Heart left ventricle (tissue), 16 donors: ENCODE measurements around the gene CC2D1A. TPM values are rescaled to one million over a fixed set of nuclear protein-coding genes. Genes with fewer than 3 reads are reported as not detected.

Experiments used
- ATAC-seq, 4 donors: fragments of 200-7000 bp; cut with Tn5 transposase; one replicate each; pipeline ENCODE4 v1.9.1; 2020 to 2022; ENCODE audit warnings: moderate library complexity in 4 of 4, mild to moderate bottlenecking in 3 of 4, moderate number of reproducible peaks in 1 of 4
- DNase-seq, 5 donors: peaks; one replicate each; pipeline ENCODE4 v3.0.0-alpha.2; 2020
- H3K27ac ChIP-seq, 12 donors: fragments of 200-600 bp; sonication (generic) in 4 of 12; one replicate each; pipeline versions ENCODE4 v1.5.0 to v1.8.0; 2016 to 2022; ENCODE audit warnings: mild to moderate bottlenecking in 2 of 12
- H3K27me3 ChIP-seq, 9 donors: fragments of 200-600 bp; sonication (generic) in 2 of 9; one replicate each; pipeline versions ENCODE4 v1.5.1 to v1.8.0; 2016 to 2022; ENCODE audit warnings: mild to moderate bottlenecking in 3 of 9
- H3K36me3 ChIP-seq, 9 donors: fragments of 200-600 bp; sonication (generic) in 2 of 9; one replicate each; pipeline versions ENCODE4 v1.5.0 to v1.8.0; 2018 to 2022; ENCODE audit warnings: mild to moderate bottlenecking in 2 of 9
- H3K4me1 ChIP-seq, 12 donors: fragments of 200-600 bp; sonication (generic) in 4 of 12; one replicate each; pipeline versions ENCODE4 v1.5.0 to v1.8.0; 2016 to 2022; ENCODE audit warnings: mild to moderate bottlenecking in 3 of 12
- H3K4me3 ChIP-seq, 12 donors: fragments of 200-600 bp; sonication (generic) in 4 of 12; one replicate each; pipeline versions ENCODE4 v1.5.0 to v1.8.0; 2017 to 2022; ENCODE audit warnings: mild to moderate bottlenecking in 9 of 12, moderate library complexity in 4 of 12
- H3K9me3 ChIP-seq, 12 donors: fragments of 200-600 bp; sonication (generic) in 4 of 12; one replicate each; pipeline versions ENCODE4 v1.5.0 to v1.8.0; 2016 to 2022; ENCODE audit warnings: mild to moderate bottlenecking in 1 of 12
- CTCF ChIP-seq, 12 donors: fragments of 200-600 bp; sonication (generic) in 4 of 12; IDR thresholded peaks; one replicate each; pipeline versions ENCODE4 v1.5.0 to v1.8.0; 2018 to 2022; ENCODE audit warnings: antibody characterized with exemption in 12 of 12, mild to moderate bottlenecking in 5 of 12
- POLR2A ChIP-seq, 2 donors: fragments of 450-650 bp; IDR thresholded peaks; one replicate each; pipeline ENCODE4 v1.6.1; 2017; ENCODE audit warnings: antibody characterized with exemption in 2 of 2, mild to moderate bottlenecking in 2 of 2, moderate library complexity in 2 of 2
- WGBS, 4 donors: extraction: QIAGEN DNeasy Blood & Tissue Kit in 2 of 4; methylation state at CpG; one replicate each; pipeline versions ENCODE4 v1.1.5 to v1.1.7; 2013 to 2018; 5-methylcytosine and 5-hydroxymethylcytosine counted together
- intact Hi-C, 10 donors: fragments of 100-400 bp; cut with DNase I; formaldehyde crosslinking; loops; one replicate each; pipeline versions ENCODE4 v1.11.1 to v1.14.2; 2022
- polyA plus RNA-seq, 2 donors: library from polyadenylated mRNA; stranded (reverse); fragments of 200-250 nt; gene quantifications; one replicate each; pipeline ENCODE4 v1.2.3, GENCODE V29; 2013
- total RNA-seq, 9 donors: library from RNA; depleted of rRNA in 2 of 9; stranded (reverse); fragments of >200 nt in 2 of 9; fragmentation: NEBNext Ultra II Directional in 3 of 9; extraction: Animal tissue kit (Norgen Biotek cat#: 25700) in 3 of 9; gene quantifications; one replicate each; pipeline versions ENCODE4 v1.1.0 to v1.2.4, GENCODE V29; 2016 to 2023
- donor health status: ischemic (EF 13 %, LVEDD 7.1; RV severe dilation, severe dysfunction).
- donor health status: healthy with polysubstance abuse.
- donor health status: DM: no; HTN: yes; CAD: no.
- donor health status: DM: no; HTN: no; CAD: no.
- donor health status: ischemic (EF 25% LVEDD 6.9; RV normal size, moderate dysfunction).
- donor health status: ischemic (EF 25% LVEDD 5.7; RV mildly dilated, moderate dysfunction).
- donor health status: healthy.
- donor health status: DM: yes; HTN: yes; CAD: no.
- donor health status: ischemic (EF 35%, LVEDD 5.7; RV mildly dilated, moderate dysfunction).
- donor health status: nonischemic (EF 11% LVEDD 7.7; RV severe dilation, severe dysfunction).
- donor health status: DM: yes; HTN: yes; CAD: no.
- donor health status: PGD.
- donor health status: ischemic (EF 29% LVEDD 5.4; RV normal size, mild dysfunction).
- donor health status: nonischemic (EF 23%, LVEDD 6.1; RV moderate dilation, normal function).

Gene CC2D1A
- total and polyA plus RNA-seq, 11 donors: 14.4 to 36.3 (median 19.5) TPM

GRCh38 chr19:13906521-13906904, 512 bp downstream of the CC2D1A start:
- Histone ChIP-seq H3K27ac (peak overlapping the region in 11 of 12 donors; percentile 17 to 83 (median 67)), H3K9me3 (no peaks in the 10 kb centered on the region), H3K4me1 (peaks cover 0 to 19% (median 14%) of the 10 kb centered on the region in 12 donors), H3K27me3 (no peaks in the 10 kb centered on the region), H3K36me3 (peaks cover 0 to 20% (median 9%) of the 10 kb centered on the region in 9 donors), H3K4me3 (peak overlapping the region; percentile 63 to 98 (median 83))
- no peak for TF ChIP-seq CTCF (IDR thresholded peaks at IDR 0.05)
- no peak for TF ChIP-seq POLR2A (IDR thresholded peaks at IDR 0.05)
- ATAC-seq: peak in 2 of 4 donors; percentile 32 to 41
- WGBS, 4 donors: 3 to 8% (median 5%) methylated on average over 6 to 13 of the region's 13 CpGs
- intact Hi-C loops: loop anchor here in 2 of 10 donors (1.0 to 5.0 kb wide), 2 partner anchors 45 to 46 kb away; partner anchors contain the start of gene DCAF15 (in 1 of the 2)
- no peak for DNase-seq

GRCh38 chr19:13906910-13907309, 909 bp downstream of the CC2D1A start:
- intact Hi-C loops: loop anchor here in 2 of 10 donors (1.0 to 5.0 kb wide), 2 partner anchors 44 to 45 kb away; partner anchors contain the start of gene DCAF15 (in 1 of the 2)

GRCh38 chr19:13908674-13909073, 2.7 kb downstream of the CC2D1A start:
- peaks cover 0 to 38% (median 26%) of the 10 kb centered on the region in 9 donors for H3K36me3 ChIP-seq
- DNase-seq: no peak
- intact Hi-C loops: loop anchor here in 1 of 10 donors (5.0 kb wide), 1 partner anchor 44 kb away; the partner anchor contains the start of gene DCAF15
- H3K9me3 ChIP-seq: no peaks in the 10 kb centered on the region
- no peaks in the 10 kb centered on the region for H3K27me3 ChIP-seq
- TF ChIP-seq CTCF (IDR thresholded peaks at IDR 0.05): no peak
- TF ChIP-seq POLR2A (IDR thresholded peaks at IDR 0.05): no peak
- peaks cover 0 to 19% (median 14%) of the 10 kb centered on the region in 12 donors for H3K4me1 ChIP-seq
- no peak for ATAC-seq
- no peak overlapping the region for H3K27ac ChIP-seq
- no peak overlapping the region for H3K4me3 ChIP-seq
- WGBS, 4 donors: 89 to 91% (median 90%) methylated on average over 8 of the region's 8 CpGs

More at GRCh38 chr19:13906910-13907309, 909 bp downstream of the CC2D1A start:
- Histone ChIP-seq H3K27me3 (no peaks in the 10 kb centered on the region), H3K27ac (peak overlapping the region in 1 of 12 donors; percentile 81), H3K4me1 (peaks cover 0 to 19% (median 14%) of the 10 kb centered on the region in 12 donors), H3K9me3 (no peaks in the 10 kb centered on the region), H3K4me3 (peak overlapping the region; percentile 63 to 98 (median 83)), H3K36me3 (peaks cover 0 to 21% (median 9%) of the 10 kb centered on the region in 9 donors)
- ATAC-seq (no peak), DNase-seq (no peak)
- 93 to 96% (median 95%) methylated on average over 5 of the region's 5 CpGs for WGBS, 4 donors
- TF ChIP-seq CTCF (IDR thresholded peaks at IDR 0.05) (no peak), POLR2A (IDR thresholded peaks at IDR 0.05) (no peak)

GRCh38 chr19:13909430-13909829, 3.4 kb downstream of the CC2D1A start:
- Histone ChIP-seq H3K4me3 (no peak overlapping the region), H3K4me1 (peaks cover 0 to 19% (median 14%) of the 10 kb centered on the region in 12 donors), H3K9me3 (no peaks in the 10 kb centered on the region), H3K27me3 (no peaks in the 10 kb centered on the region), H3K27ac (no peak overlapping the region), H3K36me3 (peaks cover 0 to 46% (median 33%) of the 10 kb centered on the region in 9 donors)
- DNase-seq (no peak), ATAC-seq (no peak)
- intact Hi-C loops: loop anchor here in 1 of 10 donors (5.0 kb wide), 1 partner anchor 43 kb away; the partner anchor contains the start of gene DCAF15
- WGBS, 4 donors: 94 to 100% (median 98%) methylated on average over 2 of the region's 2 CpGs
- no peak for TF ChIP-seq POLR2A (IDR thresholded peaks at IDR 0.05)
- no peak for TF ChIP-seq CTCF (IDR thresholded peaks at IDR 0.05)
